Islet precursor cell (in vitro differentiated cells): ENCODE data around the gene ATP11B.

Experiments used
- DNase-seq: peaks from one replicate; pipeline ENCODE4 v3.0.0-alpha.2; 2018

The ATP11B gene

DNA sequence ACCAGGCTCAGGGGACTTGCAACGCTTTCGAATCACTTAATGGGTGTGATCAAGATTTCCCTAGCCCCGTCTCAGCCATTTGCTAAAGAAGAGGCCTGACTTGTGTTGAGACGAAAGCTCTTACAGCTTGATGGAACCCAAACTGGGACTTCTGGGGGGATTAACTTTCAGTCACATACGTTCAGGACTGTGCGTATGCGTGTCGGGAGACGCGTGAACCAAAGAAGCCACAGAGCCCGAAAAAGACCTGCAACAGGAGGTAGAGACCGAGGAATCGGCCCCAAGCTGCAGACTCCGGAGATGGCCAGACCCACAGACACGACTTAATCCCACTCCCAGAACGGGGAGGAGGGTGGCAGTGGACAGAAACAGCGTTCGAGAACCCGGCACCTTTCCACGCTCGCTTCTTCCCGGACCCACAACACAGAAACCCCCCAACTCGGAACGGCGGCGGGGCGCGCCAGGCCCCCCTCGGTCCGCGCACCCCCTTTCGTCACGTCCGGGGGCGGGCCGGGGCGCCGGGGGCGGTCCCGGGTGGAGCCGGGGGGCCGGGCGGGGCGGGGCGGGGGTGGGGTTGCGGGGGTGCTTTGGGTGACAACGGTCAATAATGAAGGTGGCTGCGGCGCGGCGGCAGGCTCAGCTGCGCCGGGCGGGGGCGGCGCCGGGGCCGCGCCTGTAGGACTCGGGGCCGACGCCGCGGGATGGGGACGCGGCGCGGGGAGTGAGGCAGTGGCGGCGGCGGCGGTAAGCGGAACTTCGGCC is at the start of gene ATP11B:
TSS of gene ATP11B (plus strand) at position 604 of the 762 bp plus-strand sequence. CDS start 256 bp downstream, outside the sequence.
- peak; percentile 75 for DNase-seq

DNA sequence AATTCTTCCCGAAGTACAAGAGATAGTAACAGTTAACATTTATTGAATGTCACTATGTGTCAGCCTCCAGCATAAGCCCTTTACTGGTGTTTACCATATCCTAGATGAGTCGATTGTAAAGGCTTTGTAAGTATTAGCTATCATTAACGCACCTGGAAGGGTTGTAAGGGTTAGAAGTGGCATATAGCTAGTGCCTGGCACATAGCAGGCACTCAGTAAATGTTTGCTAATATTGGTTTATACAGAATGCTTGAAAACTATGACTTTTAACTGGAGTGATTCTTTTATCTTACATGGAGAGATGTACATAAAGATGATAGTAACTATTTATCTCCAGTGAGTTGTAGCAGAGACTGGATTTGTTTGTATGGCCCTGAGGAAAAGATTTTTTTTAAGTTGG is 46.3 kb upstream of the ATP11B start:
- DNase-seq, result no peak

DNA sequence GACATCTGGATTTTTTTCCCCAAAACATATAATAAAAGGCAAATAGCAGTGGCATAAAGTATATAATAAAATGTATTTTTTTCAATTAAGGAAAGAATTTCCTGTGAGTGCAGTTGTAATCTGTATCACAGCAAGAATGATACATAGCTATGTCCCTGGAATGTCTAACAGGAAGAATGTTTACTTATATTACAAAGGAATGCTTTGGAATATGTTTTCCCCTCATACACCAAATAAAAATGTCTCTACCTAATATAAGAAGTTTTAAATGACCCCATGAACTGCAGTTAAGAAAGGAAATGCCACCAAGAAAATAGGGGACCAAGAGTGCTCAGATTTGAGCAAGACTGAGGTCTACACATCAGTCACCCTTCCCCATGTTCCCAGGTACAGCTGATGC is 38.0 kb upstream of the ATP11B start:
- no peak for DNase-seq

DNA sequence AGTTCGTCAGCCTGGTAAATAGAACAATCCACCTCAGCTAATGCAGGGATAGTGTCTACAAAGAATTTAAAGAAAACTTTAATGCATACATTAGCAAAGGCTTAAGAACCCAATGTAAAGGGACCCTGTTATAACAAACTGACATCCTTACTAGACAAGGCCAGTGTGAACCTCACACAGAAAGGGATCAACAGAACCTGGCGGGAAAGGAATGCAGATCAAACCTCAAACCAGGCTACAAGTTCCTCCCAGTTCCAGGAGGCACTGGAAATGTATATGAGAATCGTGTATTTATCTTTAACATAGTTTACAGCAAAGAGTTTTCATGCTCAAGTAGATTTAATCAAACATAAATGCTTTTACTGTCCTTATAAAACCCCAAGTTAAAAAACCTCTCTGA is 37.6 kb upstream of the ATP11B start:
- DNase-seq, result no peak

DNA sequence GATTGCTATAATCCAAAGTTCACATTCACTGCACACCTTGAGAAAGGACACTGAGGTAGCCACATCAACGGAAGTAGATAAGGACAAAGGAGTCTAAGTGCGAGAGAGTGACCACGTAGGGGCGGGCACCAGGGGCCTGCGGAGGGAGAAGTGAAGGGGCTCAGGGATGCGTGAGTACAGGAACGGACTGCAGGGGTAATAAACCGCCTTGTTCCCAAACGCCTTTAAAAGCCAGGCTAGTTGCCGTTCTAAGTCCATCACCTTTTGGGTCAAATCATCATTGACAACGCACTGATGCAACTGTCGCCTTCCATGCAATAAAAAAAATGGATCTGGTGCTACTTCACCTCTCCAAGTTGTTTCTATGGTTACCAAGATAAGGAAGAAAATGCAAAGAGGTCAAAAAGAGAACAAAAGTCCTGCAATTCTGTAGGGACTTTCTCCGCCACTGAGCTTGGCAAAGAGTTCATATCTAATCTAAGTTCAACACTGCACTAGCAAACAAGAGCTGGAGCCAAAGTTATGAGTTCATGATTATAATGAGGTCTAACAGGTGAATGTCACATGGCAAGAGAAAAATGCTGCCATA is 32.6 kb upstream of the ATP11B start:
- DNase-seq, result no peak

DNA sequence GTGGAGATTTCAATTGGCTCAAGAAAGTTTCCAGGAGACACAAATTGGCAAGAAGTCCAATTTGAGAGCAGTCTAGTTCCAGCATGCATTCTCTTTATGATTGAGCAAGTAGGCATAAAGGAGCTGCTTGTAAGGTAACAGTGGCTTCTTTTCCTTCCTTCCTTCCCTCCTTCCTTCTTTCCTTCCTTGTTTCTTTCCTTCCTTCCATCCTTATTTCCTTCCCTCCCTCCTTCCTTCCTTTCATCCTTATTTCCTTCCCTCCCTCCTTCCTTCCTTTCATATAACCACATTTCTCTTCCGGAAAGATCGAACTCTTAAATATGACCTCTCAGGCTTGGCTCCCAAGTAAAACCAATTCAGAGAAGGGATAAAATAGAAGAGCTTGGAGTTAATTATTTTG is 29.4 kb upstream of the ATP11B start:
- no peak for DNase-seq

DNA sequence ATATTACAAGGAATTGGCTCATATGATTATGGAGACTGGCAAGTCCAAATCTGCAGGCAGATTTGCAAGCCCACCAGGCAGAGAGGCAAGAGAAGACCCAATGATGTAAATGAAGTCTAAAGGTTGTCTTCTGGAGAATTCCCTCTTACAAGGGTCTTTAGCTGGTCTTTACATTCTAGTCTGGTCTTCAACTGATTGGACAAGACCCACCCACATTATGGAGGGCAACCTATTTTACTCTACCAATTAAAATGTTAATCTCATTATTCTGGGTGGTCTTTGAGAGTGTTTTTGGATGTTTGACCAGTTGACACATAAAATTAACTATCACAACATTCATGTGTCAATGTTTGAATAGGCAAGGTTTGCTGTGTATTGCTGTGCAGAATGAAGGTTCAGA is 28.0 kb upstream of the ATP11B start:
- DNase-seq, result no peak

DNA sequence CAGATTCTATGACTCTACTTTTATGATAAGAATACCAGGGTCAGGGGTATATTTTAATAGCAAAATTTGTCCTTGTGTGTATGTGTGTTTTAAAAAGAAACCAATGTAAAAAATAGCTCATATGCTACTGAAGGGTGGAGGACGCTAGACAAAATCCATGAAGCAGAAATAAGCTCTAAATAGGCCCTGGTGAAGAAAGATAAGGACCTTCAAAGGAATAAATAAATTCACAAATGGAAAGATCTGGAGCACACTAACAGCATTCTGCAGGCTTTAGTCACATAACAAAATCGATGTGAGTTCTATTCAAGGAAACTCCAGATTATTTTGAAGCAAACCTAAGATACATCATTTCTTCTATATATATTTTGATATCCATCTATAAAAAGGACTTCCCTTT is 27.2 kb upstream of the ATP11B start:
- DNase-seq, result no peak

DNA sequence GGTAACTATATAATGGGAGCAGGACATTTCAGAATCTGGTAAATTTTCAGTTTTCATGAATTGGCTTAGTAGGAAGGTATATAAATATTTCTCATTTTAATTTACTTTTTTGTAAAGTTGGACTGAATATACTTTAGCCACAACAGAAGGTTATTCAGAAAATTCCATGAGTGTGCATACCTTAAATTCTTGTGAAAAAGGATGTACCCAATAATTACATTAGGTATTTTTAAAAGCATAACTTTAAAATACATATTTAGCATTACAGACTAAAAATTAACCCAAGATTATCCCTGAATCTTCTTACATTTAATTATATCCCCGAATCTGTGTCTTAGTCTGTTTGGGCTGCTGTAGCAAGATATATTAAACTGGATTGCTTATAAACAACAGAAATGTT is 24.9 kb upstream of the ATP11B start:
- no peak for DNase-seq

DNA sequence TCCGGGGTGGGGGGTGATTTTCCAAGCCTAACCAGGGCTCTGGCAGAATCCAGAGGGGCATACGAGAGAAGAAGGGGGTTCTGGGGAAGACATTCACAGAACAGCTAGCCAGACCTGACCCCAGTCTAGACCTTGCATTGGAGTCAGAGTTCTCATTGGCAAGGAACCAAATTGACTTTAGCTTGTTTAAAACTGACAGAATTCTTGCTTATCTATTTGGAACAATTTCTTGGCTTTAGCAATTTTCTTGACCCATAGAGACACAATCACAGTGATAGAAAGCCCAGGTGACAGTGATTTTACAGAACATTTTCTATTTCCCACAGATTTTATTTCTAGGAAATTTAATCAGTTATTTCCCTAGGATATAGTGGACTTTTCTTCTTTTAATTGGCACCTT is 23.6 kb upstream of the ATP11B start:
- DNase-seq, result no peak

DNA sequence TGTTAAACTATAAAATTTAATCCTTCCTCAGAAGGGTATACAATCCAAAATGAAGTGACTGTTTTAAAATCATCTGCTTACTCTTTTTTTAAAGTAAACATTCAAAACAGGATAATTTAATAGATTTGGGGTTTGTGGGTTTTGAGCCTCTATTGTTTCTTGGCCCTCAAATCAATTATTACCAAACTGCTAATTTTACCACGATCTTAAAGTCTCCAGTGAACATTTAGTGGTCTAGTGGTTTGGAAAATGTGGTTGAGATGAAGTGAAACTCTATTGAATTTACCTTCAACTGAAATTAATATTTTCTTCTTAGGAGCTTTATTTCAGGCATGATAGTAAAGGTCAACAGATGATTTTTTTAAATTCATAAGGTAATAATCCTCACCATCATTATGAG is 11.2 kb upstream of the ATP11B start:
- no peak for DNase-seq

DNA sequence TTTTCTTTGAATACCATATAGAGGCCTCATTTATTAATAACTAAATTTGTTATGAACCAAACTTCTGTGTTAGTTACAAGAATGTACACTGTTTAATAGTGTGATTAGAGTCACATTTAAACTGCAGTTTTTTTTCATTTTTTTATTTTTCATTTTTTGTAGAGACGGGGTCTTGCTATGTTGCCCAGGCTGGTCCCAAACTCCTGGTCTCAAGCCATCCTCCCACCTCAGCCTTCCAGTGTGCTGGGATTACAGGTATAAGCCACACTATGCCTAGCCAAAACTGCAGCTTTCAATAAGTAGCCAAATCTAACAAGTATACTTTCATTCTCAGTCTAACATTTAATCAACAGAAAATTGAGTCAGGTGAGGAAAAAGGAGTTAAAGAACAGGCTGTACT is 10.2 kb upstream of the ATP11B start:
- DNase-seq, result no peak

DNA sequence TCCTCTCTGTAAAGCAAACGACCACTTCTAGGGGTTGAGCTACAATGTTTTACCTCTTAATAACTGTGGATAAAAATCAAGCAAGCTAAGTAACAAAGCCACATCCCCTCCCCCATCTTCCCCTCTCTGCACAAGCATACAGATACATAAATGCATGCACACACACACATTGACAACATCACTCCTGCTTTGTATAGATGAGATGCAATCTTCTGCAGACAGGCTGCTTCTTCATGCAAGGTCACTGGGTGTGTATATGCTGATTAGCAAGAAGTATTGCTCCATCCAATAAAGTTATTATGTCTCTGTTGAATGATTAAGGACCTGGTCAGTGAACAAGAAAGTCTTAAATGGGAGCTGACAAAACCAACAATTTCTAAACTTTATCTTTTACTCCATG is 8.8 kb upstream of the ATP11B start:
- DNase-seq, result no peak

DNA sequence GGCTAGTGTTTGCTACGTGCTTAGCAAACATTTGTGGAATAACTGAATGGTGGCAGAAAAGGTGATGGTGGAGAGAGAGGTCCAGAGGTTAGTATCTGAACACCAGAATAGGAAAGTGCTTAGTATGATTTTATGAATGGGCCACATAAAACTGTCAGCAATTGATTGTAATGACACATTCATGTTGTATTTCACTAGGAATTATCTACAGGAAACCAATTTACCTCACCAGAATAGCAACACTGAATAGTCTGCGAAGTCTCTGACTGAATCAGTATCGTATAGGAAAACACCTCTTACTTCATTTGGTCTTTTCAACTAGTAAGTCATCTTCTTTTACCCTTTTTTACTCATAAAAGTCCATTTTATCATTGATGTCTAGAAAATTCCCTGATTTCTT is 8.2 kb upstream of the ATP11B start:
- DNase-seq, result no peak

DNA sequence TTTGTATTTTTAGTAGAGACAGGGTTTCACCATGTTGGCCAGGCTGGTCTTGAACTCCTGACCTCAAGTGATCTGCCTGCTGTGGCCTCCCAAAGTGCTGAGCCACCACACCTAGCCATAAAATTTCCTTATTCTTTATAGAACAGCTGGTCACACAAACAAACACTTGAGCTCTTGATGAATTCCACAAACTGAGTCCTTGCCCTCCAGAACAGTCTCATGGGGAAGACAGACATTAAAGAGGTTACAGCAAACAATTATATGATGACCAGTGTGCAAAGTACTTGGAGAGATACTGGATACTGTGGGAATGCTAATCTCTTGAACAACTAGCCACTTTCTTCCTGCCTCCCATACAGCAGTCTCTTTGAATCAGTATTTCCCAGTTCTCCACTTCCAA is 7.5 kb upstream of the ATP11B start:
- no peak for DNase-seq

DNA sequence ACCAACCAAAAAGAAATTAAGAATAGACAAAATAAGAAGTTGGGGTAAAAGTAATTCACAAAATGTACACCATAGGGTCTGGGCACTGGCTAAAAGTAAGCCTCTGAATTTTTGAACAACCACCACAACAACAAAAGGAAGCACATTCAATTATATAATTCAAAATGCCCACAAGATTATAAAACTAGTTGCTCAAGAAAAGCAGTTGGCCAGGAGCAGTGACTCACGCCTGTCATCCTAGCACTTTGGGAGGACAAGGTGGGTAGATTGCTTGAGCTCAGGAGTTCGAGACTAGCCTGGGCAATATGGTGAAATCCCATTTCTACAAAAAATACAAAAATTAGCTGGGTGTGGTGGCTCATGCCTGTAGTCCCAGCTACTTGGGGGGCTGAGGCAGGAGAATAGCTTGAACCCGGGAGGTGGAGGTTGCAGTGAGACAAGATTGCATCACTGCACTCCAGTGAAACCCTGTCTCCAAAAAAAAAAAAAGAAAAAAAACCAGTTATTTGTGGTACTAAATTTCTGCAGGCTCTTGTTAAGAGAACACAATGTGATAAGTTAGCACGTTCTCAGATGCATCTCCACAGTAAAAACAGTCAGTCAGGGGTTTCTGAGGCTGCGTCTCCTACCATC is 6.6 kb upstream of the ATP11B start:
- DNase-seq, result no peak

DNA sequence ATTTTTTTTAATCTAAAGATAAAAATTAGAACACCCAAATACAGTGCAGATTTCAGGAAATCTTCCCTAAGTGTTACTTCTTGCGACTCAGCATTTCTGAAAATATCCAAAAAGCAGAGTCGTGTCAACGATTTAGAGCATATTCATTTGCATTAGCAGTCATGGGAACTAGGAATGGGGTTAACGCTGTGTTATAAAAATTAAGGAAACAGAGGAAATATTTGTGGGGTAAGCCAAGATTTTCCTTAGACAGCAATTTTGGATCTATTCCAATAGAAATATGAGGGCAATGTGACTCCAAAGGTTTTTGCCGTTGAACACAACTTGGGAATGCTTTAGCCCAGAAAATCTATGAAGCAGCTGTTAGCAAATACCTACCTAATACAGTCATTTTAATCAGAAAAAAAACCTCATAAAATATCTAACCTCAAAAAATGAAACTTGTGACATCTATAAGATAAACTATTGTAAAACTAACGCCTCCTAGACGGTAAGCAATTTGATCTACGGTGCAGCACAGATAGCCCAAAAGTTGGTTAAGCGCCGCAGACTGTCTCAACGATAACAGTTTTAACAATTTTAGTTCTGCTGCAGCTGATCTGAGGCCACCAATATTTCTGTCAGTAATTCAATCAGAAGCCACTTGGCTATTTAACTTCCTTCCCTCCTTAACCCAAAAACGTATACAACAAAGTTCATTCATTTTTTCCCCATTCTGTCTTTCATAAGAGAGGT is 5.8 kb upstream of the ATP11B start:
- no peak for DNase-seq

DNA sequence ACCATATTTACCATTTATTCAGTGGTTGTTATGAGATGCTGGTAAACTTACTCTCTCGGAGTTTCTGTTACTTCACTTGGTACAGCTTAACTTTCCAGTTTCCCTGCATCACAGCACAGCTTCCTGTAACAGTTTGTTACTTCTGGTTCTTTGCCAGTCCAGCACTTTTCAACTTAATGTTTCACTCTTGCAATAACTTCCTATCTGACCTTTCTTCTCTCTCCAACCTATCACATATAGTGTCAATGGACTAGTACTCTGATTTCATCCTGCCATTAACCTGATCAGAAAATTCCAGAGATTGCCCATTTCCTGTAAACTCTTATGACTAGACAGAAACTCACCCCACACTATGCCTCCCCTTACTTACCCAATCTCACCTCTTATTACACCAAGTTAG is 3.9 kb upstream of the ATP11B start:
- no peak for DNase-seq

DNA sequence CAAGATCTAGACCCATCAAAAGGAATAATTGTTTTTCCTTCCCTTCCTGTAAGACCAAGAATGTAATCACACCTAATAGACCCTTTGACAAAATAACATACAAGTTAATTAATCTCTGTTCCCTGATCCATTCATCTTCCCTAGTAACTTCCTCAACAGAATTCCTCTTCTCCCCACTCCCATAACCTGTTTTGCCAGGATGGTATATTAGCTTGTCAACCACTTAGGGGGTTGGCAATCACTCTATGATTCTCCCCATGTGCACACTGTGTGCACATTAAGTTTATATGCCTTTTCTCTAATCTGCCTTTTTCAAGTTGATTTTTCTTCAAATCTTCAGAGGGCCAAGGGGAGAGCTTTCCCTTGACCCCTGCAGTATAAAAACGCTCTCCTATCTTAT is 2.7 kb upstream of the ATP11B start:
- DNase-seq, result no peak

DNA sequence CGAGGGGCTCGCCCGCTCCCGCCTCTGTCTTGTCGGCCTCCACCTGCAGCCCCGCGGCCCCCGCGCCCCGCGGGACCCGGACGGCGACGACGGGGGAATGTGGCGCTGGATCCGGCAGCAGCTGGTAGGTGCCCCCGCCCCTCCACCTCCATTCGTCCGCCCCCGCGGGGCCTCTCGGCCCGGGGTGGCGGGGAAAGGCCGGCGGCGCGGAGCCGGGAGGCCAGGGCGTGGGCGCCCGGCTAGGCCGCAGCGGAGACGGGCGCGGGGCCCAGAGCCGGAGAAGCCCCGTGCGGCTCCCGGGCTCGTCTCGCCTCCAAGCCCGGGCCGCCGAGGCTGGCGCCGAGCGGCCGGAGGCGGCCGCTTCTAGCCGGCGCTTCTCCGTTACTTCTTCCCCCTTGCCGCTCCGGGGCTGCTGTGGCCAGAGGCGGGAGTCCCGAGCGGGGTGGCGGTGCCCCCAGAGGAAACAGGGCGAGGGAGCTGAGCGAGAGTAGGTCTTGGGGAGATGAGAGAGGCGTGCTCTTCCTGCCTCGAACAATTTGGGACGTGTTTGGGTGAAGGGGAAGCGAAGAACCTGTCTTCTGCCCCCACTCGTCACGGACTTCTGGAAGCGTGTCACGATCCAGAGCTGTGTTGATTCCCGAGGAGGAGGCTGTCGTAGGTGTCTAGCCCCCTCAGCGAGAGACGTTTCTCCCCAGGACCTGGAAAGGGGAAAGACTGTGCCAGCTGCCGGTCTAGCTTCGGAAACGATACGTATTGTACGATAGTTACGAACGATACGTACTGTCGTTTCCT is 555 bp downstream of the ATP11B start:
- peak; percentile 67 for DNase-seq

DNA sequence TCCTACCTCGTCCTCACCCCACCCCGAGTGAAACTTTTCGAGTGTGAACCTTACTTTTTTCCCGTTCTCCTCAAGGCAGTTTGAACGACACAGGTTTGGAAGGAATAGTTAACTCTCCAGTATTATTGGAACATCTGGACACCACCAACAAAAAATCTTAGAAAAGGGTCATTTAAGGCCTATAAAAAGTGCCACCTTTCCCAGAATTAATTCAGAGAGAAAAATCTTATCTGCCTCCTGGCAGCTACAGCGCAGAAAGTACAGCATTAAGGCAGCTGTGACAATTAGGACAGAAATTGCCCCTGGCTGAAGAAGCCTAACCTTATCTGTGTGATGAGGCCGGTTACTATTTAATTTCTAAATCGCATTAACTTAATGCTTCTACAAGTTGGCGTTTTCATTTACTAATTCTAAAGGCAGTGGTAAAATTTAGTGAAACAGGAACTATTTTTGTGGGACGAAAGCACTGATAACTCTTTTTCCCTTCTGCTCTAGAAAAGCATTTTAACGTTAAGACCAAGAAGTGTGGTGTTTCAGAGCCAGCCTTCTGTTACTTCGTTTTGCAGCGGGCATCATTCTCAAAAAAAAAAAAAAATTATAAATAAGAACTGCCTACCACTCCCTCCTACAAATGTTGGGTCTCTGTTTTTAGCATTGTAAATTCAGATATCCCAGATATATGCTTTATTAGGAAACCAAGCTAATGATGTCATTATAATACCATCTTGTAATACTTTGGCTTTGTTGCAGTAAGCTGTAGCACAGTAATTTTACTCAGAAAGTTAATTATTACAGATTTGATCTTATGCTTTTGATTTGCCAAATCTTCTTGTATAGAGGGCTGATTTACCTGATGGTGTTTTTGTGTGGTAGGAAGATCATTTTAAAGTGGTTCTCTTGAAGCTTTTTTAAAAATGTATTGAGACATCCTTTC is 1.4 kb downstream of the ATP11B start:
- DNase-seq, result no peak

DNA sequence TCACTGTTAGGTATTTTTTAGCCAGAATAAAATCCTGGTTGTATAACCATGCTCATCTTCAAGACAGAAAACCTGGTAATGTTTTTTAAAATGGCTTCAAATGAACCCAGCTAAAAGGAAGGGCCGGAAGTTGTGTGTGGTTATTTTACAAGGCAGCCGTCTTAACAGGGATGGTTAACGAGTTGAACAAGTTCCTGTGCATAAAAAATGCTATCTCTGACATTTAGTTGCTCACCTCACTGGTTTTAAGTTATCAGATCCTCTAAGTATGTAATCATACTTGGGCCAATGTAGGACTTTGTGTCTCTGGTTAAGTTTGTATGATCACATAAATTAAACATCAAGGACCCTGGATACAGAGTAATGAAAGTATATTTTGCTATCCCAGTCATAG is 2.1 kb downstream of the ATP11B start:
- DNase-seq, result no peak
